Measurements from ENCODE around the gene PPL. TPM values are rescaled to one million over a fixed set of nuclear protein-coding genes. Genes with fewer than 3 reads are reported as not detected.

The PPL gene
- total and polyA plus RNA-seq, 2 experiments from 2014 or later, result 32.8 to 44.5 TPM

DNA sequence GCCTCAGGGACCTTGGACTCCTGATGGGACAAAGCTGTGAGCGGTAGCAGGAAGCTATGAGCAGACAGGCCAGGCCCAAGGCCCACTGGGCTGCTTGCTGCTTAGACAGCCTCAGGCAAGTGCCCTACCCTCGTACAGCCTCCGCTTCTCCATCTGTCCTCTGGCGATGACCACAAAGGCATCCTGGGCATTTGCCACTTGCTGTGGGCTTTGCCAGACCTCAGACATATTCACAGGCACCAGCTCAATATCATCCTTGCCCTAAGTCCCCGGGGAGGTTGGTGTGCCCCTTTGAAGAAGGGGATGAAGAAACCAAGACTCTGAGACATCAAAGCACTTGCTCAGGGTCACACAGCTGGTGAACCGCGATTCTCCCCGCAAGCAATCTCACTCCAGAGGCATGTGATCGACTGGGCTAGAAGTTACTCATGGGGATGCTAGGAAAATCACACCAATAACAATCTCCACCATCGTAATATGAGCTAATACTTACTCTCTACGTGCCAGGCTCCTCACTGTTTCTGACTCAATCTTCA, 21.7 kb downstream of the PPL start:
- H2AFZ ChIP-seq, result no peak overlapping the region
- H3K9me3 ChIP-seq (ENCODE audit: low read depth), result no peaks in the 10 kb centered on the region
- 83% methylated on average over 11 of the region's 11 CpGs for WGBS (ENCODE audit: low lambda C conversion rate, missing lambda C conversion rate)
- H3K36me3 ChIP-seq (replicated peaks; ENCODE audit: insufficient read depth, low read depth), result no peaks in the 10 kb centered on the region
- H4K20me1 ChIP-seq (ENCODE audit: insufficient read depth, poor library complexity, severe bottlenecking), result no peaks in the 10 kb centered on the region
- H3K27me3 ChIP-seq, result no peaks in the 10 kb centered on the region
- peaks cover 31% of the 10 kb centered on the region for H3K79me2 ChIP-seq
- H3K9me2 ChIP-seq (replicated peaks; ENCODE audit: insufficient read depth), result no peaks in the 10 kb centered on the region
- no peak overlapping the region for H3K4me2 ChIP-seq
- H3K4me1 ChIP-seq (ENCODE audit: insufficient read depth), result peaks cover 20% of the 10 kb centered on the region
- no peak overlapping the region for H3K4me3 ChIP-seq
- TF ChIP-seq, protein P1, sequence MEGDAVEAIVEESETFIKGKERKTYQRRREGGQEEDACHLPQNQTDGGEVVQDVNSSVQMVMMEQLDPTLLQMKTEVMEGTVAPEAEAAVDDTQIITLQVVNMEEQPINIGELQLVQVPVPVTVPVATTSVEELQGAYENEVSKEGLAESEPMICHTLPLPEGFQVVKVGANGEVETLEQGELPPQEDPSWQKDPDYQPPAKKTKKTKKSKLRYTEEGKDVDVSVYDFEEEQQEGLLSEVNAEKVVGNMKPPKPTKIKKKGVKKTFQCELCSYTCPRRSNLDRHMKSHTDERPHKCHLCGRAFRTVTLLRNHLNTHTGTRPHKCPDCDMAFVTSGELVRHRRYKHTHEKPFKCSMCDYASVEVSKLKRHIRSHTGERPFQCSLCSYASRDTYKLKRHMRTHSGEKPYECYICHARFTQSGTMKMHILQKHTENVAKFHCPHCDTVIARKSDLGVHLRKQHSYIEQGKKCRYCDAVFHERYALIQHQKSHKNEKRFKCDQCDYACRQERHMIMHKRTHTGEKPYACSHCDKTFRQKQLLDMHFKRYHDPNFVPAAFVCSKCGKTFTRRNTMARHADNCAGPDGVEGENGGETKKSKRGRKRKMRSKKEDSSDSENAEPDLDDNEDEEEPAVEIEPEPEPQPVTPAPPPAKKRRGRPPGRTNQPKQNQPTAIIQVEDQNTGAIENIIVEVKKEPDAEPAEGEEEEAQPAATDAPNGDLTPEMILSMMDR (IDR thresholded peaks at IDR 0.05; ENCODE audit: poor library complexity), result no peak
- TF ChIP-seq EZH2 (IDR thresholded peaks at IDR 0.05; ENCODE audit: borderline replicate concordance), result no peak
- TF ChIP-seq EZH2phosphoT487 (IDR thresholded peaks at IDR 0.05; ENCODE audit: low read depth, severe bottlenecking, unreplicated experiment), result no peak
- no peak for DNase-seq (ENCODE audit: low spot score)
- no peak overlapping the region for H3K27ac ChIP-seq

DNA sequence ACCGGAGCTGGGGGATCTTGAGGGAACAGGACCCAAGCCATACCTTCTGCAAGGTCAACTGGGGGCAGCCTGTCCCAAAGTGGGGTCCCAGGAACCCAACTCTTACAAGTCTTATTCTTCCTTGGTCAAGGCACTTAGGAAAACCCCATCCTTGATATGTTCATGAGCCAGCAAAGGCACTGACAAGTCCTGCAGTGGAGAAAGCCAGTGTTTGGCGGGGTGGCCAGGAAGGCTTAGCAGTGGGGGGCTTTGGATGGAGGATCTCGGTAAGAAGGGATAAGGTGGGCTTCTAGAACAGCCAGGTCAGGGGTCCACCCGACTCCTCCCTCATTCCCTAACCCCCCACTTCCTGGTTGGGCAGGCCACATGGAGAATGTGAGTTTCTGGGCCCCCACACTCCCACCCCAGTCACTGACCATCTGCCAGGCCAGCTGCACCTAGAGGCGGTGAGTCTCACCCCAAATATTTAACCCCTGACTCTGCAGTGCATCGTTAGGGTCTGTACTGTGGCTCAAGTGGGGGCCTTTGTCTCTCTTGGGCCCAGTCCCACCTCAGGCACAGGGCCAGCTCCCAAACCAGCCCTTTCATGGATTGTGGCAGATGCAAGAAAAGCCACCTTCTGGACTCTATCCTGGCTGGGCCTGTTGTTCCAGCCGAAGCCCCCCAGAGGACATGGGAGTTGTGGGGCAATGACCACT, 22.3 kb downstream of the PPL start:
- no peak for DNase-seq (ENCODE audit: low spot score)
- H3K79me2 ChIP-seq, result peaks cover 30% of the 10 kb centered on the region
- H3K9me3 ChIP-seq (ENCODE audit: low read depth), result no peaks in the 10 kb centered on the region
- H3K9me2 ChIP-seq (replicated peaks; ENCODE audit: insufficient read depth), result no peaks in the 10 kb centered on the region
- no peak overlapping the region for H3K4me3 ChIP-seq
- H3K4me2 ChIP-seq, result no peak overlapping the region
- no peaks in the 10 kb centered on the region for H4K20me1 ChIP-seq (ENCODE audit: insufficient read depth, poor library complexity, severe bottlenecking)
- H2AFZ ChIP-seq, result no peak overlapping the region
- no peak overlapping the region for H3K27ac ChIP-seq
- 96% methylated on average over 7 of the region's 7 CpGs for WGBS (ENCODE audit: low lambda C conversion rate, missing lambda C conversion rate)
- H3K36me3 ChIP-seq (replicated peaks; ENCODE audit: insufficient read depth, low read depth), result no peaks in the 10 kb centered on the region
- H3K27me3 ChIP-seq, result no peaks in the 10 kb centered on the region
- TF ChIP-seq EZH2 (IDR thresholded peaks at IDR 0.05; ENCODE audit: borderline replicate concordance), result no peak
- no peak for TF ChIP-seq EZH2phosphoT487 (IDR thresholded peaks at IDR 0.05; ENCODE audit: low read depth, severe bottlenecking, unreplicated experiment)
- TF ChIP-seq, protein P1 (IDR thresholded peaks at IDR 0.05; ENCODE audit: poor library complexity), result no peak
- peaks cover 20% of the 10 kb centered on the region for H3K4me1 ChIP-seq (ENCODE audit: insufficient read depth)

DNA sequence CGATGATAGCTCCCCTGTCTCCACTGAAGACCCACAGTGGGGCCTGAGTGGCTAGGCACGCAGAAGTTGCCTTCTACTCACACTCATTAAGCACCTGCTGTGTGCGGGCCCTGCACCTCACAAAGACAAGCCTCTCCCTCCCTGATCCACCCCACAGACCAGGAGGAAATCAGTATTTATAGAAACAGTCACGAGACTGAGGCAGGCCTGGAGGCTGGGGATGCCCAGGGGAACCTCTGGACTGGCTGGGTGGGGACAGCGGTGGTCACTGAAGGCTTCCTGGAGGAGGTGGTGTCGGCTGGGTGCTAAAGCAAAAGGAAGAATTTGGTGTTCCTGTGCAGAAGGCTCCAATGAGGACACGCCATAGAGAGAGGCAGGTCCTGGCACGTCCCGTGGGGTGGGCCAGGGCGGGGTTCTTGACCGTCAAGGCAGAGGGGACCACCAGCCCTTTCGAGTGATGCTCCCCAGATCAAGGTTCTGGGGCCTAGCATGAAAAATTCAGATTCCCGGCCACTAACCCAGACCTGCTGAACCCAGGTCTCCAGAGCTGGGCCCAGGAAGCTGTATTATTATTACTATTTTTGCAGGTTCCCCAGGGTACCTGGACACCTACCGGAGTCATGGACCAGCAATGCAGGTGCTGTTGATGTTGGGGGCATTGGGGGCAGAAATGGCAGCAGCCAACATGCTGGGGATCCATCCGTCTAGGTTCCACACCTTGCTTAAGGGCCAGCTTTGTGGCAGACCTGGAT, 23.0 kb downstream of the PPL start:
- Histone ChIP-seq H3K36me3 (replicated peaks; ENCODE audit: insufficient read depth, low read depth) (no peaks in the 10 kb centered on the region), H3K4me1 (ENCODE audit: insufficient read depth) (peaks cover 20% of the 10 kb centered on the region), H3K4me2 (no peak overlapping the region), H3K4me3 (no peak overlapping the region), H2AFZ (no peak overlapping the region), H3K79me2 (peaks cover 27% of the 10 kb centered on the region), H3K27me3 (no peaks in the 10 kb centered on the region), H3K9me2 (replicated peaks; ENCODE audit: insufficient read depth) (no peaks in the 10 kb centered on the region), H3K9me3 (ENCODE audit: low read depth) (no peaks in the 10 kb centered on the region), H4K20me1 (ENCODE audit: insufficient read depth, poor library complexity, severe bottlenecking) (no peaks in the 10 kb centered on the region), H3K27ac (no peak overlapping the region)
- TF ChIP-seq, protein P1 (IDR thresholded peaks at IDR 0.05; ENCODE audit: poor library complexity), result no peak
- no peak for TF ChIP-seq EZH2 (IDR thresholded peaks at IDR 0.05; ENCODE audit: borderline replicate concordance)
- no peak for TF ChIP-seq EZH2phosphoT487 (IDR thresholded peaks at IDR 0.05; ENCODE audit: low read depth, severe bottlenecking, unreplicated experiment)
- DNase-seq (ENCODE audit: low spot score), result no peak
- 97% methylated on average over 11 of the region's 15 CpGs for WGBS (ENCODE audit: low lambda C conversion rate, missing lambda C conversion rate)

Data from hepatocyte (in vitro differentiated cells).